ENCODE measurements around the gene RBBP5. TPM values are rescaled to one million over a fixed set of nuclear protein-coding genes. Genes with fewer than 3 reads are reported as not detected.

RBBP5 gene
- total RNA-seq, 3 donors from 2014 or later (not counting 1 experiment from before 2014, with no cell fraction given) = 13.9 to 18.2 (median 17.8) TPM

DNA sequence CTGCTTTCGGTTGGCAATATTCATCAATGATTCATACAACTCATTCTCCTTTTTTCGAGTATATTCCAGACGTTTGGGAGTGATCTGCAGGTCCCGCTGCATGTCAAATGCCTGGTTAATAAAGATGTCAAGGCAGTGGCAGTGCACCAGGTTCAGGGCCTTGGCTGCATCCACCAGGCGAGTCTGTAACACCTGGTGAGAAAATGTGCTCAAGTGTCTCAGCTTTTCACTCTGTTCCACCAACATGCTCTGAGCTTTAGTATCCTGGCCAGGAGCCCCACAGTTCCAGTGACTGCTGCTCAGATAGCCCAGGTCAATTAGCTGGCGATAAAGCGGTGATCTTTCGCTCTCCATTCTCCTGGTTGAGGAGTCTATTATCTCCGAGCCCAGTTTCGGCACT, 47.5 kb upstream of the RBBP5 start:
- Histone ChIP-seq H3K4me1 (ENCODE audit: control insufficient read depth, insufficient read depth, low read length) (peaks cover 9% of the 10 kb centered on the region), H3K36me3 (ENCODE audit: control insufficient read depth, insufficient read depth, low read length) (peaks cover 18% of the 10 kb centered on the region), H3K4me3 (ENCODE audit: low read length) (no peak overlapping the region), H3K27ac (ENCODE audit: low read length) (no peak overlapping the region), H3K9me3 (ENCODE audit: control insufficient read depth, insufficient read depth, low read length) (no peaks in the 10 kb centered on the region), H3K27me3 (ENCODE audit: control insufficient read depth, insufficient read depth, low read length) (no peaks in the 10 kb centered on the region)
- no peaks in the 10 kb centered on the region for H3K27me3 Mint-ChIP-seq (ENCODE audit: low read depth in 2 of 2)
- intact Hi-C loops (cut with micrococcal nuclease) = no loop called here
- TF ChIP-seq, protein P1, sequence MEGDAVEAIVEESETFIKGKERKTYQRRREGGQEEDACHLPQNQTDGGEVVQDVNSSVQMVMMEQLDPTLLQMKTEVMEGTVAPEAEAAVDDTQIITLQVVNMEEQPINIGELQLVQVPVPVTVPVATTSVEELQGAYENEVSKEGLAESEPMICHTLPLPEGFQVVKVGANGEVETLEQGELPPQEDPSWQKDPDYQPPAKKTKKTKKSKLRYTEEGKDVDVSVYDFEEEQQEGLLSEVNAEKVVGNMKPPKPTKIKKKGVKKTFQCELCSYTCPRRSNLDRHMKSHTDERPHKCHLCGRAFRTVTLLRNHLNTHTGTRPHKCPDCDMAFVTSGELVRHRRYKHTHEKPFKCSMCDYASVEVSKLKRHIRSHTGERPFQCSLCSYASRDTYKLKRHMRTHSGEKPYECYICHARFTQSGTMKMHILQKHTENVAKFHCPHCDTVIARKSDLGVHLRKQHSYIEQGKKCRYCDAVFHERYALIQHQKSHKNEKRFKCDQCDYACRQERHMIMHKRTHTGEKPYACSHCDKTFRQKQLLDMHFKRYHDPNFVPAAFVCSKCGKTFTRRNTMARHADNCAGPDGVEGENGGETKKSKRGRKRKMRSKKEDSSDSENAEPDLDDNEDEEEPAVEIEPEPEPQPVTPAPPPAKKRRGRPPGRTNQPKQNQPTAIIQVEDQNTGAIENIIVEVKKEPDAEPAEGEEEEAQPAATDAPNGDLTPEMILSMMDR (IDR thresholded peaks at IDR 0.05) = no peak
- H3K36me3 Mint-ChIP-seq = peaks cover 18% of the 10 kb centered on the region
- H3K9me3 Mint-ChIP-seq = no peaks in the 10 kb centered on the region
- H3K4me3 Mint-ChIP-seq = no peak overlapping the region
- H3K4me1 Mint-ChIP-seq = peaks cover 11 to 19% of the 10 kb centered on the region in 2 donors
- no peak for DNase-seq
- no peak overlapping the region for H3K27ac Mint-ChIP-seq
- ATAC-seq = no peak
- 97% methylated on average over 10 of the region's 10 CpGs for WGBS (ENCODE audit: insufficient coverage)

DNA sequence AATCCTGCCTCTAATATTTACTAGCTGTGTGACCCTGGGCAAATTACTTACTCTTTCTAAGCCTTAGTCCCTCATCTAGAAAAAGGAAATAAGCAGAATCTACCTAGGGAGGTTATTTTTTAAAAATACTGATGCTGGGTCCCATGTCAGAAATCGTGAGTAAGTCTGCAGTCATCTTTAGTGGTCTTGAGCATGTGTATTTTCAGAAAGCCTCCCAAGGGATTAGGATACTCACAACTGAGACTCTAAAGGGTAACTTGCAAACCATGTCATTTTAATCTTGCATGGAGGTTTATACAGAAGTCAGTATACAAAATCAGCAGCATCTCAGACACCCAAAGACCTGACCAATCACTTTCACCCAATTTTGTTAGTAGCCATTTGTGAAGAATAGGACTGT, 46.5 kb upstream of the RBBP5 start:
- WGBS (ENCODE audit: insufficient coverage) = 73% methylated on average over 1 of the region's 1 CpG
- Histone ChIP-seq H3K4me1 (ENCODE audit: control insufficient read depth, insufficient read depth, low read length) (peaks cover 9% of the 10 kb centered on the region), H3K4me3 (ENCODE audit: low read length) (no peak overlapping the region), H3K27ac (ENCODE audit: low read length) (no peak overlapping the region), H3K27me3 (ENCODE audit: control insufficient read depth, insufficient read depth, low read length) (no peaks in the 10 kb centered on the region), H3K36me3 (ENCODE audit: control insufficient read depth, insufficient read depth, low read length) (peaks cover 24% of the 10 kb centered on the region), H3K9me3 (ENCODE audit: control insufficient read depth, insufficient read depth, low read length) (no peaks in the 10 kb centered on the region)
- Mint-ChIP-seq H3K4me1 (peaks cover 11 to 19% of the 10 kb centered on the region in 2 donors), H3K27ac (no peak overlapping the region), H3K36me3 (peaks cover 18% of the 10 kb centered on the region), H3K27me3 (ENCODE audit: low read depth in 2 of 2) (no peaks in the 10 kb centered on the region), H3K9me3 (no peaks in the 10 kb centered on the region), H3K4me3 (no peak overlapping the region)
- ATAC-seq = no peak
- intact Hi-C loops (cut with micrococcal nuclease) = no loop called here
- no peak for DNase-seq
- TF ChIP-seq, protein P1 (IDR thresholded peaks at IDR 0.05) = no peak

DNA sequence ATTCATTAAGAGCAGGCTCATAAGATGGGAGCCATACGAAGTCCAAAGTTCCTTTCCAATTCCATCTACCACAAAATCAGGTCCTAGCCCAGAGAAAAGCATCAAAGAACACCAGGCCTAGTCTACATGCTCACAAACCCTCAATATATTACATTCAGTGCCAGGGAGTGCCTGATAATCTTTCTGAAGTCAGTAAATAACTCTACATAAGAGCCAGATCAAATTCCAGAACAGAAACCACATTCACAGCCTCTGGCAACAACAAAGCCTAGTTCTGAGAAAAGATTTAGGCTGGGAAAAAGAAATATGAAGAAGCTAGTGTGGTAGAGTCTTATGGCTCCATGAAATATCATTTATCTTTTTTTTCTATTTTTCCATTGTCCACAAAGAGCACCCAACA, 40.5 kb upstream of the RBBP5 start:
- TF ChIP-seq, protein P1 (IDR thresholded peaks at IDR 0.05) = no peak
- no peak for ATAC-seq
- Mint-ChIP-seq H3K27me3 (ENCODE audit: low read depth in 2 of 2) (no peaks in the 10 kb centered on the region), H3K4me3 (no peak overlapping the region), H3K27ac (no peak overlapping the region), H3K9me3 (no peaks in the 10 kb centered on the region), H3K4me1 (no peaks in the 10 kb centered on the region), H3K36me3 (peaks cover 7% of the 10 kb centered on the region)
- H3K27me3 ChIP-seq (ENCODE audit: control insufficient read depth, insufficient read depth, low read length) = no peaks in the 10 kb centered on the region
- intact Hi-C loops (cut with micrococcal nuclease) = no loop called here
- no peak overlapping the region for H3K27ac ChIP-seq (ENCODE audit: low read length)
- H3K4me3 ChIP-seq (ENCODE audit: low read length) = no peak overlapping the region
- peaks cover 65% of the 10 kb centered on the region for H3K36me3 ChIP-seq (ENCODE audit: control insufficient read depth, insufficient read depth, low read length)
- H3K4me1 ChIP-seq (ENCODE audit: control insufficient read depth, insufficient read depth, low read length) = no peaks in the 10 kb centered on the region
- H3K9me3 ChIP-seq (ENCODE audit: control insufficient read depth, insufficient read depth, low read length) = no peaks in the 10 kb centered on the region
- no peak for DNase-seq
- WGBS (ENCODE audit: insufficient coverage) = 93% methylated on average over 1 of the region's 1 CpG

DNA sequence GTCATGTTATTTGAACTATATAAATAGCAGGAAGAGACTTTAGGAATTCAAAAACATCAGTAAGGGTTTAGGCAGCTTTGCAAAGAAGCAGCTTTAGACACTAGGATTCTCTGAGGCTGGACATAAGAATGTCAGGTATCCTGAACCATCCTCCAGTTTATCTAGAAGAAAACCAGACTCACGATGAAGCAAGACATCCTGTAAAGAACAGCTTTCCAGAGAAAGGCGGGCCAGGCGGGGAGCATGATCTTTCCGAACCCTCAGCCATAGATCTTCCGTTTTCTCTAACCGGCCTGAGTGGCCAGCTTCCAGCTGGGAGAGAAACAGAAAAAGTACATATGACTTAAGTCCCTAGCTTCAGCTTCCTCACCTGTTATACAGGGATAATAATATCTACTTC, 39.3 kb upstream of the RBBP5 start:
- H3K36me3 Mint-ChIP-seq = peaks cover 19% of the 10 kb centered on the region
- H3K4me3 Mint-ChIP-seq = no peak overlapping the region

More for the DNA sequence above, 39.3 kb upstream of the RBBP5 start:
- H3K36me3 ChIP-seq (ENCODE audit: control insufficient read depth, insufficient read depth, low read length) = peaks cover 66% of the 10 kb centered on the region
- Mint-ChIP-seq H3K4me1 (no peaks in the 10 kb centered on the region), H3K9me3 (no peaks in the 10 kb centered on the region), H3K27me3 (ENCODE audit: low read depth in 2 of 2) (no peaks in the 10 kb centered on the region), H3K27ac (no peak overlapping the region)
- H3K27me3 ChIP-seq (ENCODE audit: control insufficient read depth, insufficient read depth, low read length) = no peaks in the 10 kb centered on the region
- DNase-seq (no peak), ATAC-seq (no peak)
- intact Hi-C loops (cut with micrococcal nuclease) = no loop called here
- TF ChIP-seq, protein P1 (IDR thresholded peaks at IDR 0.05) = no peak
- H3K9me3 ChIP-seq (ENCODE audit: control insufficient read depth, insufficient read depth, low read length) = peaks cover 2% of the 10 kb centered on the region
- 98% methylated on average over 6 of the region's 6 CpGs for WGBS (ENCODE audit: insufficient coverage)
- H3K4me1 ChIP-seq (ENCODE audit: control insufficient read depth, insufficient read depth, low read length) = no peaks in the 10 kb centered on the region
- no peak overlapping the region for H3K4me3 ChIP-seq (ENCODE audit: low read length)
- H3K27ac ChIP-seq (ENCODE audit: low read length) = no peak overlapping the region

Data from natural killer cell (primary cell).